Osteocyte (in vitro differentiated cells): Measurements from ENCODE around the gene MICOS13. TPM values are rescaled to one million over a fixed set of nuclear protein-coding genes. Genes with fewer than 3 reads are reported as not detected.

Experiments
- DNase-seq: peaks from one replicate; pipeline ENCODE4 v3.0.0; 2021; ENCODE audit warnings: mixed read lengths; ENCODE audit not compliant: unreplicated experiment; ENCODE audit errors: extremely low spot score
- H3K27ac Mint-ChIP-seq: one replicate; pipeline ENCODE4 v1.8.0; 2021; ENCODE audit warnings: mild to moderate bottlenecking, mixed read lengths; ENCODE audit not compliant: unreplicated experiment
- H3K27me3 Mint-ChIP-seq: one replicate; pipeline ENCODE4 v1.8.0; 2021; ENCODE audit warnings: mixed read lengths; ENCODE audit not compliant: unreplicated experiment
- H3K36me3 Mint-ChIP-seq: one replicate; pipeline ENCODE4 v1.8.0; 2021; ENCODE audit warnings: mixed read lengths; ENCODE audit not compliant: unreplicated experiment
- H3K4me1 Mint-ChIP-seq: one replicate; pipeline ENCODE4 v1.8.0; 2021; ENCODE audit warnings: mixed read lengths; ENCODE audit not compliant: unreplicated experiment
- H3K4me3 Mint-ChIP-seq: one replicate; pipeline ENCODE4 v1.8.0; 2021; ENCODE audit warnings: mild to moderate bottlenecking, moderate library complexity, mixed read lengths; ENCODE audit not compliant: unreplicated experiment
- H3K9me3 Mint-ChIP-seq: one replicate; pipeline ENCODE4 v1.8.0; 2021; ENCODE audit warnings: mixed read lengths; ENCODE audit not compliant: unreplicated experiment
- CTCF ChIP-seq: fragments of 200-600 bp; sonication (generic); IDR thresholded peaks from 2 replicates; pipeline ENCODE4 v1.5.0; 2021; ENCODE audit warnings: antibody characterized with exemption, mild to moderate bottlenecking, moderate library complexity
- total RNA-seq: library from RNA; stranded (reverse); gene quantifications from 2 replicates; pipeline ENCODE4 v1.2.1, GENCODE V29; 2021

The MICOS13 gene
- total RNA-seq, 1 donor from 2014 or later: 60.7 TPM

- TF ChIP-seq CTCF: no peak
- Mint-ChIP-seq H3K36me3 (peaks cover 22% of the 10 kb centered on the region), H3K4me3 (no peak overlapping the region), H3K9me3 (no peaks in the 10 kb centered on the region), H3K27ac (peak overlapping the region; percentile 23), H3K4me1 (peaks cover 18% of the 10 kb centered on the region), H3K27me3 (no peaks in the 10 kb centered on the region)
- DNase-seq: peak; percentile 84
These were observed 14.0 kb upstream of the MICOS13 start for GRCh38 chr19:5694167-5694955.

DNA sequence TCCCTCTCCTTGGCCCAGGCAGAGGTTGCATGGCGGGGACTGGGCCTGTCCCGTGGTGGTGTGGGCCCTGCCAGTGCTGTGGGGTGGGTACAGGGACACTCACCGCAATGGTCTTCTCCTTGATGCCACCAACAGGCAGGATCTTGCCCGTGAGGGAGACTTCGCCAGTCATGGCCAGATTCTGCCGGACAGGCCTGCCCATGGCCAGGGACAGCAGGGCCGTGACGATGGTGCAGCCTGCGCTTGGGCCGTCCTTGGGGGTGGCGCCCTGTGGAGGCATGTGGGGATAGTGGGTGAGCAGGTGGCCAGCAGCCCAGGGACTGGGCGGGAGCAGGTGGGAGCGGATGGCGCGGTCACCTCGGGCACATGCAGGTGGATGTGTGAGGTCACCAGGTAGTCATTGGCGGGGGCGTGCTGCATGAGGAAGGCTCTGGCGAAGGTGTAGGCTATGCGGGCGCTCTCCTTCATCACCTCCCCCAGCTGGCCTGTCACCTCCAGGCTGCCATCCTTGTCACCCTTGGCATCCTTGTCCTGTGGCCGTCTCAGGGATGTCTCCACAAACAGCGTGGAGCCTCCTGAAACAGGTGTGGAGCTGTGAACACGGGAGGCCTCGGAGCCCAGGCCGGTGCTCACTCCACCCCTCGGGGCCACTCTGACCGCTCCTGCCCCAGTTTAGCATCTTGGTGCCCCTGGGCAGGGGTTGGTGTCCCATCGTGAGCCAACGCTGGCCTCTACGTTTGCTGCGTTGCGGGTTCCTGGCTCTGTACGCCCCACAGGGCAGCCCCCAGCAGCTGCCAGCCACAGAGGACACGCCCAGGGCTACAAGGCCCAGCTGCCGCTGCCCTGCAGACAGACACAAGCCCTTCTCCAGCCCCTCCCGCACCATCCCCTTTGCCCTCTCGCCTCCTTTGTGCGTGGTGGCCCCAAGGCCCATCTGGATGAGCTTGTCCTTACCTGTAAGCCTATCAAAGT, 13.2 kb upstream of the MICOS13 start:
- H3K9me3 Mint-ChIP-seq: no peaks in the 10 kb centered on the region
- H3K27ac Mint-ChIP-seq: no peak overlapping the region
- peaks cover 15% of the 10 kb centered on the region for H3K36me3 Mint-ChIP-seq
- peaks cover 18% of the 10 kb centered on the region for H3K4me1 Mint-ChIP-seq
- no peak overlapping the region for H3K4me3 Mint-ChIP-seq
- DNase-seq: no peak
- no peak for TF ChIP-seq CTCF
- H3K27me3 Mint-ChIP-seq: no peaks in the 10 kb centered on the region

- Mint-ChIP-seq H3K36me3 (peaks cover 15% of the 10 kb centered on the region), H3K4me3 (peak overlapping the region; percentile 97), H3K9me3 (no peaks in the 10 kb centered on the region), H3K27ac (peak overlapping the region; percentile 31), H3K27me3 (no peaks in the 10 kb centered on the region), H3K4me1 (peaks cover 18% of the 10 kb centered on the region)
- no peak for DNase-seq
- no peak for TF ChIP-seq CTCF
These were observed 12.4 kb upstream of the MICOS13 start for GRCh38 chr19:5692723-5693194.

DNA sequence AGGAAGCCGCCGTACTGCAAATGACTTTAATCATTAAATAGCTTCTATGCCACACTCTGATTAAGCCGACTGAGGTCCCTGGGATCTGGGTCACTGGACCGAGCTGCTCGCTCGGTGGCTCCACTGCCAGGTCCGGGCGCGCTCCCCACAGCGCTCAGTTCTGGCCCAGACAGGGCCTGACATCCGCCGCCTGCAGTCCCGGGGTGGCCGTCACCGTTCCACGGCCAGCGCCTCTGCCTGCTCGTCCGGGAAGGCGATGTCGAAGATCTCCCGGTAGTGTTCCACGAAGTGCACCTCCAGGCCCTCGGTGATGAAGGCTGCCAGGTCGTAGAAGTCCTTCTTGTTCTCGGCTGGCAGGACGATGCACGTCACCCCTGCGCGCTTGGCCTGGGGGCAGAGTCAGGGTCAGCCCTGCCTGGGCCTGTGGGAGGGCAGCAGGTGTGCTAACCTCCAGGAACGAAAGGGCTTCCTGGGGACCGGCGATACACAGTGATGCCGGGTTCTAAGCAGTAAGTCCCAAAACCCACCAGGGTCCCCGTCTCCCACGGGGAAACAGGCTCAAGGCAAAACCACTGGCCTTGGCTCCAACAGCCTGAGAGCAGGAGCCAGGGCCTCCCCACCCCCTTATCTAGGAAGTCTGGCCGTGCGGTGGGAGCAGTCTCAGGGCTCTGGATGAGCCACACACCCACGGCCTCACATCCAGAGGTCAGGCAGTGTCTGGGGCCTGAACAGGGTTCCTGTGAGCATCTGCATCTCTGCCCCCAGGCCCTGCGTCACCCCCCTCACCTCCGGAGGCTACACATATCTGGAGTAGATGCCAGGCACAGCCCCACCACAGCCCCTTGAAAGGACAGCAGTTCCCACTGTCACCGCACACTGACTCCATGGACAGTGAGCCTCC, 11.8 kb upstream of the MICOS13 start:
- Mint-ChIP-seq H3K4me3 (peak overlapping the region; percentile 97), H3K36me3 (peaks cover 15% of the 10 kb centered on the region), H3K27me3 (no peaks in the 10 kb centered on the region), H3K27ac (peak overlapping the region; percentile 14), H3K9me3 (no peaks in the 10 kb centered on the region), H3K4me1 (peaks cover 18% of the 10 kb centered on the region)
- no peak for TF ChIP-seq CTCF
- peak; percentile 83 for DNase-seq
